Nephron (organoid): ENCODE measurements around the gene PITPNC1.

Experiments
- H3K27ac Mint-ChIP-seq, 3 experiments: 2 replicates each; pipeline ENCODE4 v1.8.0; 2020; ENCODE audit warnings: mixed read lengths in 3 of 3, mild to moderate bottlenecking in 2 of 3, moderate library complexity in 1 of 3
- H3K27me3 Mint-ChIP-seq: 2 replicates; pipeline ENCODE4 v1.8.0; 2021; ENCODE audit warnings: low read depth, mild to moderate bottlenecking, moderate library complexity, mixed read lengths
- H3K36me3 Mint-ChIP-seq: 2 replicates; pipeline ENCODE4 v1.8.0; 2020; ENCODE audit warnings: low read depth, mixed read lengths
- H3K4me1 Mint-ChIP-seq: 2 replicates; pipeline ENCODE4 v1.8.0; 2020; ENCODE audit warnings: mixed read lengths
- H3K4me3 Mint-ChIP-seq, 3 experiments: 2 replicates each; pipeline ENCODE4 v1.8.0; 2020; ENCODE audit warnings: mild to moderate bottlenecking in 3 of 3, mixed read lengths in 3 of 3, moderate library complexity in 2 of 3
- H3K9me3 Mint-ChIP-seq: 2 replicates; pipeline ENCODE4 v1.8.0; 2020; ENCODE audit warnings: mixed read lengths
- TF ChIP-seq, protein P1 (sequence below), 3 experiments: fragments of 200-600 bp; sonication (generic); IDR thresholded peaks; one replicate each; pipeline ENCODE4 v1.5.0; 2021; ENCODE audit warnings: antibody characterized with exemption in 3 of 3; ENCODE audit not compliant: unreplicated experiment in 3 of 3

The PITPNC1 gene

GRCh38 chr17:67594115-67594880 is 217.2 kb downstream of the PITPNC1 start:
- Mint-ChIP-seq H3K36me3 (peaks cover 7% of the 10 kb centered on the region), H3K4me3 (no peak overlapping the region), H3K27me3 (peaks cover 4% of the 10 kb centered on the region), H3K27ac (peak overlapping the region; percentile 85 to 88 (median 88)), H3K4me1 (no peaks in the 10 kb centered on the region), H3K9me3 (peaks cover 9% of the 10 kb centered on the region)
- TF ChIP-seq, protein P1, sequence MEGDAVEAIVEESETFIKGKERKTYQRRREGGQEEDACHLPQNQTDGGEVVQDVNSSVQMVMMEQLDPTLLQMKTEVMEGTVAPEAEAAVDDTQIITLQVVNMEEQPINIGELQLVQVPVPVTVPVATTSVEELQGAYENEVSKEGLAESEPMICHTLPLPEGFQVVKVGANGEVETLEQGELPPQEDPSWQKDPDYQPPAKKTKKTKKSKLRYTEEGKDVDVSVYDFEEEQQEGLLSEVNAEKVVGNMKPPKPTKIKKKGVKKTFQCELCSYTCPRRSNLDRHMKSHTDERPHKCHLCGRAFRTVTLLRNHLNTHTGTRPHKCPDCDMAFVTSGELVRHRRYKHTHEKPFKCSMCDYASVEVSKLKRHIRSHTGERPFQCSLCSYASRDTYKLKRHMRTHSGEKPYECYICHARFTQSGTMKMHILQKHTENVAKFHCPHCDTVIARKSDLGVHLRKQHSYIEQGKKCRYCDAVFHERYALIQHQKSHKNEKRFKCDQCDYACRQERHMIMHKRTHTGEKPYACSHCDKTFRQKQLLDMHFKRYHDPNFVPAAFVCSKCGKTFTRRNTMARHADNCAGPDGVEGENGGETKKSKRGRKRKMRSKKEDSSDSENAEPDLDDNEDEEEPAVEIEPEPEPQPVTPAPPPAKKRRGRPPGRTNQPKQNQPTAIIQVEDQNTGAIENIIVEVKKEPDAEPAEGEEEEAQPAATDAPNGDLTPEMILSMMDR (IDR thresholded peaks at IDR 0.05; ENCODE audit: unreplicated experiment in 3 of 3): no peak

GRCh38 chr17:67600408-67600807 is 223.3 kb downstream of the PITPNC1 start:
- Mint-ChIP-seq H3K4me1 (peaks cover 20% of the 10 kb centered on the region), H3K4me3 (no peak overlapping the region), H3K27ac (no peak overlapping the region), H3K27me3 (peaks cover 12% of the 10 kb centered on the region), H3K9me3 (peaks cover 19% of the 10 kb centered on the region), H3K36me3 (peaks cover 12% of the 10 kb centered on the region)
- TF ChIP-seq, protein P1 (IDR thresholded peaks at IDR 0.05; ENCODE audit: unreplicated experiment in 3 of 3): no peak

DNA sequence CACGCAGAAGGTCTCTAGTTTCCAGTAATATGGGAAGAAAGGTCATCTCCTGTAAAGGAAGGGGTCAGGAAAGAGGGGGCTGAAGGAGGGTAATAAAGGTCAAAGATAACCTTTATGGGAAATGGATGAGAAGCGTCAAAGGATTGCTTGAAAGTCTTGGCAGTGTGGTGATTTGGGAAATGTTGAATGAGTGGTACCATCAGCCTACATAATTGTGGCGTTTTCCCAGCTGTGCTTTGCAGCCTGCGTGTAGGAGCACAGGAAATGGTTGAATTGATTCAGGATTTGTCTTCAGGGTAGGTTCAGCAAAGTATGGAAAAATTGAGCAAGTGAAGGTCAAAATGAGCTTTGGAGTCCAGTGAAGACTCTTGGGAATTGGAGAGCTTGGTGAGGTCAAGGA is 224.8 kb downstream of the PITPNC1 start:
- peaks cover 12% of the 10 kb centered on the region for H3K36me3 Mint-ChIP-seq
- H3K9me3 Mint-ChIP-seq: peaks cover 19% of the 10 kb centered on the region
- no peak overlapping the region for H3K4me3 Mint-ChIP-seq
- TF ChIP-seq, protein P1 (IDR thresholded peaks at IDR 0.05; ENCODE audit: unreplicated experiment in 3 of 3): no peak
- H3K27me3 Mint-ChIP-seq: peaks cover 12% of the 10 kb centered on the region
- peaks cover 34% of the 10 kb centered on the region for H3K4me1 Mint-ChIP-seq
- H3K27ac Mint-ChIP-seq: peak overlapping the region; percentile 4 to 65 (median 5)

GRCh38 chr17:67602444-67602843 is 225.4 kb downstream of the PITPNC1 start:
- Mint-ChIP-seq H3K4me1 (peaks cover 38% of the 10 kb centered on the region), H3K27me3 (peaks cover 12% of the 10 kb centered on the region), H3K36me3 (peaks cover 12% of the 10 kb centered on the region), H3K9me3 (peaks cover 19% of the 10 kb centered on the region), H3K27ac (peak overlapping the region in 2 of 3 experiments; percentile 5 to 65), H3K4me3 (no peak overlapping the region)
- TF ChIP-seq, protein P1 (IDR thresholded peaks at IDR 0.05; ENCODE audit: unreplicated experiment in 3 of 3): no peak

DNA sequence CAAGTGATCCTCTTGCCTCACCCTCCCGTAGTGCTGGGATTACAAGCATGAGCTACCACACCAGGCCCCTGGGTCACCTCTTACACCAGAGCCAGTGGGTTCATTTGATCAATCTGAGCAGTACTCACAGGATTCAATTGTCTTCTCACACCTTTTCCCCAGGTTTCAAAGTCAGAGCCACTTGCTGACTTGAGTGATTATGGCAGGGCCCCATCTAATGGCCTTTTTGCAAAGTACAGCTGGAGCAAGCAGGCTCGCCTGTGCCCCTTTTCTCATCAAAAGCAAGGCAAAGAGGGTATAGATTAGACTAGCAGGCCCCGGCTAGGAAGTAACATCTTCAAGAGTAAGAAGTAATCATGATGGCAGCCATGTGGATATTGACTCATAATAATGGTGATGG is 225.9 kb downstream of the PITPNC1 start:
- TF ChIP-seq, protein P1 (IDR thresholded peaks at IDR 0.05; ENCODE audit: unreplicated experiment in 3 of 3): peak; percentile 45 to 57 (median 50)
- Mint-ChIP-seq H3K9me3 (peaks cover 16% of the 10 kb centered on the region), H3K27ac (peak overlapping the region in 2 of 3 experiments; percentile 29 to 63), H3K4me1 (peaks cover 41% of the 10 kb centered on the region), H3K27me3 (peaks cover 11% of the 10 kb centered on the region), H3K36me3 (peaks cover 12% of the 10 kb centered on the region), H3K4me3 (no peak overlapping the region)
